NT2/D1 (cell line): Measurements from ENCODE around the gene PYROXD2.

Experiments
- SUZ12 ChIP-seq: IDR thresholded peaks from 2 replicates; pipeline ENCODE4 v1.6.1; 2011; ENCODE audit not compliant: insufficient read length, insufficient read depth; ENCODE audit errors: extremely low read depth
- YY1 ChIP-seq: IDR thresholded peaks from 2 replicates; pipeline ENCODE4 v1.6.1; 2011; ENCODE audit not compliant: insufficient read length, insufficient read depth
- ZNF274 ChIP-seq: IDR thresholded peaks from 2 replicates; pipeline ENCODE4 v1.6.1; 2011; ENCODE audit warnings: mild to moderate bottlenecking, low read depth, low read length

GRCh38 chr10:98408799-98409198 is 6.2 kb downstream of the PYROXD2 start:
- TF ChIP-seq YY1 (no peak), SUZ12 (no peak), ZNF274 (no peak)
